ACC112 (cell line): ENCODE data around the gene DNAH10.
"Not testable (repeated sequence)": the region's sequence is repeated elsewhere in the genome, so short reads cannot be mapped to it uniquely, and the experiment has no call there.

Experiments
- H2AFZ ChIP-seq: fragments of 200-600 bp; sonication (generic); one replicate; pipeline ENCODE4 v1.6.0; 2017; ENCODE audit warnings: antibody characterized with exemption, low read length; ENCODE audit not compliant: unreplicated experiment
- H3K27ac ChIP-seq: fragments of 200-600 bp; sonication (generic); 2 replicates; pipeline ENCODE4 v1.5.1; 2014; ENCODE audit warnings: low read depth, mild to moderate bottlenecking, antibody characterized with exemption, low read length, moderate library complexity
- H3K27me3 ChIP-seq: fragments of 200-600 bp; sonication (generic); 2 replicates; pipeline ENCODE4 v1.6.1; 2014; ENCODE audit warnings: mild to moderate bottlenecking, antibody characterized with exemption, low read length, moderate library complexity, mixed read lengths; ENCODE audit not compliant: insufficient read depth
- H3K36me3 ChIP-seq: fragments of 200-600 bp; sonication (generic); 2 replicates; pipeline ENCODE4 v1.6.1; 2016; ENCODE audit warnings: mild to moderate bottlenecking, antibody characterized with exemption, low read length, moderate library complexity, mixed read lengths; ENCODE audit not compliant: insufficient read depth
- H3K4me1 ChIP-seq: fragments of 200-600 bp; sonication (generic); one replicate; pipeline ENCODE4 v1.6.1; 2016; ENCODE audit warnings: low read length, mixed read lengths; ENCODE audit not compliant: insufficient read depth, unreplicated experiment, control insufficient read depth
- H3K4me3 ChIP-seq: fragments of 200-600 bp; sonication (generic); 2 replicates; pipeline ENCODE4 v1.5.1; 2014; ENCODE audit warnings: mild to moderate bottlenecking, low read depth, low read length
- H3K79me2 ChIP-seq: fragments of 200-600 bp; sonication (generic); one replicate; pipeline ENCODE4 v1.6.0; 2016; ENCODE audit warnings: low read length; ENCODE audit not compliant: control insufficient read depth, unreplicated experiment, insufficient read depth

Gene DNAH10

GRCh38 chr12:123902821-123903220, 140.7 kb downstream of the DNAH10 start:
- no peak overlapping the region for H3K4me3 ChIP-seq
- H3K27ac ChIP-seq, result no peak overlapping the region
- H3K27me3 ChIP-seq, result no peaks in the 10 kb centered on the region
- H3K79me2 ChIP-seq, result no peaks in the 10 kb centered on the region
- H3K36me3 ChIP-seq, result no peaks in the 10 kb centered on the region
- H2AFZ ChIP-seq, result no peak overlapping the region
- H3K4me1 ChIP-seq, result peaks cover 4% of the 10 kb centered on the region

GRCh38 chr12:123903301-123904065, 141.4 kb downstream of the DNAH10 start:
- no peaks in the 10 kb centered on the region for H3K79me2 ChIP-seq
- no peak overlapping the region for H3K4me3 ChIP-seq
- no peaks in the 10 kb centered on the region for H3K27me3 ChIP-seq
- H3K36me3 ChIP-seq, result no peaks in the 10 kb centered on the region
- H2AFZ ChIP-seq, result no peak overlapping the region
- H3K27ac ChIP-seq, result no peak overlapping the region
- peaks cover 7% of the 10 kb centered on the region for H3K4me1 ChIP-seq

GRCh38 chr12:123905319-123905925, 143.3 kb downstream of the DNAH10 start:
- Histone ChIP-seq H3K4me3 (no peak overlapping the region), H2AFZ (peak overlapping the region; percentile 1), H3K27me3 (no peaks in the 10 kb centered on the region), H3K4me1 (peaks cover 7% of the 10 kb centered on the region), H3K79me2 (no peaks in the 10 kb centered on the region), H3K27ac (no peak overlapping the region), H3K36me3 (no peaks in the 10 kb centered on the region)

- H3K36me3 ChIP-seq, result no peaks in the 10 kb centered on the region
- H3K4me1 ChIP-seq, result peaks cover 7% of the 10 kb centered on the region
- H3K27me3 ChIP-seq, result no peaks in the 10 kb centered on the region
- H2AFZ ChIP-seq, result no peak overlapping the region
- no peak overlapping the region for H3K4me3 ChIP-seq
- no peak overlapping the region for H3K27ac ChIP-seq
- no peaks in the 10 kb centered on the region for H3K79me2 ChIP-seq
Measured at GRCh38 chr12:123906711-123907420, 144.8 kb downstream of the DNAH10 start.

- Histone ChIP-seq H3K79me2 (no peaks in the 10 kb centered on the region), H3K27me3 (no peaks in the 10 kb centered on the region), H3K36me3 (no peaks in the 10 kb centered on the region), H2AFZ (peak overlapping the region; percentile 7), H3K4me1 (peaks cover 7% of the 10 kb centered on the region), H3K4me3 (no peak overlapping the region), H3K27ac (no peak overlapping the region)
Measured at GRCh38 chr12:123907726-123908476, 145.8 kb downstream of the DNAH10 start.

- H3K4me1 ChIP-seq, result peaks cover 7% of the 10 kb centered on the region
- H3K79me2 ChIP-seq, result no peaks in the 10 kb centered on the region
- H3K27ac ChIP-seq, result no peak overlapping the region
- no peak overlapping the region for H3K4me3 ChIP-seq
- no peak overlapping the region for H2AFZ ChIP-seq
- H3K36me3 ChIP-seq, result no peaks in the 10 kb centered on the region
- no peaks in the 10 kb centered on the region for H3K27me3 ChIP-seq
Measured at GRCh38 chr12:123908884-123909725, 147.0 kb downstream of the DNAH10 start.

GRCh38 chr12:123910057-123910456, 148.0 kb downstream of the DNAH10 start:
- Histone ChIP-seq H2AFZ (no peak overlapping the region), H3K27me3 (no peaks in the 10 kb centered on the region), H3K4me1 (peaks cover 7% of the 10 kb centered on the region), H3K27ac (no peak overlapping the region), H3K79me2 (no peaks in the 10 kb centered on the region), H3K4me3 (no peak overlapping the region), H3K36me3 (no peaks in the 10 kb centered on the region)

GRCh38 chr12:123910761-123911193, 148.7 kb downstream of the DNAH10 start:
- no peaks in the 10 kb centered on the region for H3K27me3 ChIP-seq
- H2AFZ ChIP-seq, result no peak overlapping the region
- H3K36me3 ChIP-seq, result no peaks in the 10 kb centered on the region
- no peaks in the 10 kb centered on the region for H3K79me2 ChIP-seq
- H3K4me1 ChIP-seq, result peaks cover 3% of the 10 kb centered on the region
- H3K27ac ChIP-seq, result no peak overlapping the region
- no peak overlapping the region for H3K4me3 ChIP-seq

GRCh38 chr12:123911672-123912409, 149.7 kb downstream of the DNAH10 start:
- not testable (repeated sequence) for H2AFZ ChIP-seq, H3K4me1 ChIP-seq, H3K4me3 ChIP-seq, H3K79me2 ChIP-seq, H3K27me3 ChIP-seq, H3K36me3 ChIP-seq, H3K27ac ChIP-seq
